GM21576 (cell line): Measurements from ENCODE around the gene ATXN3.

ENCODE experiments used
- ATAC-seq: cut with Tn5 transposase; IDR thresholded peaks from one replicate; pipeline ENCODE4 v1.9.1; 2021; ENCODE audit warnings: mild to moderate bottlenecking, moderate library complexity; ENCODE audit not compliant: unreplicated experiment

ATXN3 gene

GRCh38 chr14:92106143-92106926 lies at the start of gene ATXN3:
Gene ATXN3 (minus strand): TSS chr14:92106582. CDS start chr14:92106552, 30 bp downstream.
- ATAC-seq, result peak; percentile 86

DNA sequence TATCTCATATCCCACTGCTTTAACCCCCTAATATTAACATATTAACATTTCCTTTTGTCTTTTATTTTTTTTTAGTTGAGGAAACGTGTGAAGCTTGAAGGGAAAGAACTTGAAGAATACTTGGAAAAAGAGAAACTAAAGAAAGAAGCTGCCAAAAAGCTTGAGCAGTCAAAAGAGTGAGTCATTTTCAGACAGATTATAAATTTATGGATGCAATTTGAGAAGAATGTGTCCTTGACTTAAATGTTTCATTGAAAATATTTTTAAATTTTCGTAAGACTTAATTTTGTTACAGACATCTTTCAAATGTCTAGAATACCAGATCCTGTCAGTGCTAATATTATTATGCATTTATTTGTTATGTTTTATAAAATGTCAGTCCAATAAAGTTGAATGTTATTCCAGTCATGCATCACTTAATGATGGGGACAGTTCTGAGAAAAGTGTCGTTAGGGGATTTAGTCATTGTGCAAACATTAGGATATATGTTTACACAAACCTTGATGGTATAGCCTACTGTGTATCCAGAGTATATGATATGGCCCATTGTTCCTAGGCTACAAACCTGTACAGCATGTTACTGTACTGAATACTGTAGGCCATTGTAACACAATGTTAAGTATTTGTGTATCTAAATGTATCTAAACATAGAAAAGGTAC lies 48.0 kb upstream of the ATXN3 start:
- no peak for ATAC-seq

- no peak for ATAC-seq
Measured at GRCh38 chr14:92153581-92153980, 47.2 kb upstream of the ATXN3 start.

DNA sequence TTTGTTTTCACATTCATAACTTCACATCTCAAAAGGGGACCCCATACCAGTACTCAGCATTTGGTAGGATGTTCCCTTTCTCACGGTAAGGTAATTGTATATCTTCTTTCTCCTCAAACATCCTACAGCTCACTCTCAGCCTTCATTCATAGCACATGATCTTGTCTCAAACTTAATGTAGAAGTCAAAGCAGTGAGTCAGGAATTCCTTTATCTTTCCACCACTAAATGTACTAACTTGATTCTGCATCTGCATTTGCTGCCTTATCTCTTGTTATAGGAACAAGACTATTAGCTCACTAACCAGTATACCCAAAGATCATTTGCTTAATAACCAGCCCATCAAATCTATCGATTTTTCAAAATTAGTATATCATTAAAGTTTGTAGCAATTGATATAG lies 38.3 kb upstream of the ATXN3 start:
- ATAC-seq, result no peak

DNA sequence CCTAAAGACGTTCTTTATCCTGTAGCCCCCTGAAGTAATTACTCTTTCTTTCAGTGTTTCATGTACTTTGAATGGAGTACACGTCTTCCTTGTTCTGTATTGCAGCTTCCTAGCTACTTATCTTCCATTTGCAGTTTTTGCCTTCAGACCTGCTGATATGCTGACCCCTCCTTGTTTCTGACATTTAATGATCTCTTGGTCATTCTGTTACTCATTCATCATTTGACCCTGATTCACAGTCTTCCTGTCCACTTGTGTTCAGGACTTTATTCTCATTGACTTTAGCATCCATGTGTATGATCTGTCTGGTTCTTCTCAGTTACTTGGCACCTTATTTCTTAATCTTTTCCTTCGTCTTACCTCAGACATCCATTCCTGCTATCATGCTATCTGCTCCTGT lies 37.6 kb upstream of the ATXN3 start:
- no peak for ATAC-seq

- no peak for ATAC-seq
Measured at GRCh38 chr14:92143309-92143708, 36.9 kb upstream of the ATXN3 start.

GRCh38 chr14:92135269-92135668 lies 28.9 kb upstream of the ATXN3 start:
- no peak for ATAC-seq

- no peak for ATAC-seq
Measured at GRCh38 chr14:92134456-92134855, 28.1 kb upstream of the ATXN3 start.

DNA sequence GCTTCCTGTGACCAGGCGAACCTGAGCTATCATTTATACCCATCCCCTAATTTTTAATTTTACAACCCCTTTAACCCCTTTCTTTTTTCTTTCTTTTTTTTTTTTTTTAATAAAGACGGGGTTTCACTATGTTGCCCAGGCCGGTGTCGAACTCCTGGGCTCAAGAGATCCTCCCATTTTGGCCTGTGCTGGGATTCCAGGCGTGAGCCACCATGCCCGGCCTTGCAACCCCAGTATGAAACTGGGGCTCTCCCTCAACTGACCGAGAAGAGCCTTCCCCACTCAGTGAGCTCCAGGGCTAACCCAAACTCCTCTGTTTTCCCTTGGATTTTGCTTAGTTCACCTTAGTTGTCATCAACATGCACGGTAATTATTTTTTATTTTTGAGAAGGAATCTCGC lies 16.4 kb upstream of the ATXN3 start:
- no peak for ATAC-seq

DNA sequence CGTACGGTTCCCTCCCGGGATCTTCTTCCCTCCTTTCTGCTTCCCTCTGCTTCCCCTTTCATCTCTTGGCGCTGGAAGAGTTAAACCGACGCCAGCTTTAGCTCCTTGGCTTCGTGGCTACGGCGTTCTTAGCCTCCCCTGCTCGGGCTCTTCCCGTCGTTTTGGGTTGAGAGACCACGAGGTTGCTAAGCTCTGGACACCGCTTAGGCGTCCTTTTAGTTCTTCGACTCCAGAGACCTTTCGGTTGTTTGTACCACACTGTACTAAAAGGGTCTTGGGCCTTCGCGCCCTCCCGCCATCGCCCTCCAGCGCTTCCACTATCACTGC lies 15.9 kb upstream of the ATXN3 start:
- no peak for ATAC-seq

DNA sequence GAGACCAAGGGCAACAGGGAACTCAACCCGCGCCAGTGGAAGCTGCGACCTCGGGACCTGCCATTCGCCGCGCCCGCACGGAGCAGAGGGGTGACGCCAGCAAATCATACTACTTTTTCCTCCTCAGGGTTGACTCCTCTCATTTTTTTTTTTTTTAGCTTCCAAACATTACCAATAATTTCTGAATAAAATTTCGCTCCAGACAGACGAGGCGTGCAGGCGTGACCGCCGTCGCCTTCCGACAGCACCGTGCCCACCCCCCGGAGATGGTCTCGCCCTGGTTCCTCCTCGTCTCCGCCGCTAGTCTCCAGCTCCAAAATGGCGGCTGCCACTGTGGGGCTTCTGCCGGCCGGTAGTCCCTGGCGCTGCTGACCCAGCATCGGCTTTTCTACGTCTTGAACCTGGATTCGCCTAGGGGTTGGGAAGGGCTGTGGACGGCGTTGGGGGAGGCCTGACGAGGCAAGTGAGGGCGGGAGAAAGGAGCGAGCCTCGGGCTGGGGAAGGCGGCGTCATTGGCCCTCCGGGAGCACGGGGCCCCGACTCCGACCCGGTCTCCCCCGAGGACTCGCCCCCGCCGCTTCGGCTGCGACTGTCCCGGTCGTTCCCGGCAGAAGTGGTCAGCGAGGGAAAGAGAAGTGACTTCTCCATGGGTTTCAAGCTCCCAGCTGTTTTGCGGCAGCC lies 15.4 kb upstream of the ATXN3 start, which contains the start of the genes CPSF2 and NDUFB1:
Gene CPSF2 (plus strand): TSS at position 300 of the 681 bp plus-strand sequence. CDS start 9,016 bp downstream, outside the sequence.
Gene NDUFB1 (minus strand): TSS at position 37 of the 681 bp plus-strand sequence. CDS start 4,069 bp downstream, outside the sequence.
- peak; percentile 83 for ATAC-seq

DNA sequence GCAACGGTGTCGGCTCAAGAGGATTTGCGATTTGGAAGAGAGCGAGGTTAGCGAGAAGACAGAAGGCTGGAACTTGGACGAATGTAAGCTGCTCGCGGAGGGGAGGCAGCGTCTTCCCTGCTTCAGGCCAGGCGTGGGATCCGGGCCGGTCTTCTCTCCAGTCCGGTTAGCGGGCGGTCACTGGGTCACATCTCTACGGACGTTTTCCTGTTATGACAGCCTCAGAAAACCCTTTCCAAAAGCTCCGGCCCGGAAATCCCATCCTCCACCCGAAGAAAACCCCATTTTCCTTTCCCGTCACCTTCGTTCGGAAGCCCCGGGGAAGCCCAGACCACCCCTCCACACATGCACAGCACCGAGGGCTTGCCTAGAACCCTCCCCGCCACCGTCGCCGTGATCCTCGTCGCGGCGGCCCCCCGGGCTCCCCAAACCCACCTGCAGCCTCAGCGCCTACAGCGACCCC lies 14.9 kb upstream of the ATXN3 start:
- ATAC-seq, result peak; percentile 14

DNA sequence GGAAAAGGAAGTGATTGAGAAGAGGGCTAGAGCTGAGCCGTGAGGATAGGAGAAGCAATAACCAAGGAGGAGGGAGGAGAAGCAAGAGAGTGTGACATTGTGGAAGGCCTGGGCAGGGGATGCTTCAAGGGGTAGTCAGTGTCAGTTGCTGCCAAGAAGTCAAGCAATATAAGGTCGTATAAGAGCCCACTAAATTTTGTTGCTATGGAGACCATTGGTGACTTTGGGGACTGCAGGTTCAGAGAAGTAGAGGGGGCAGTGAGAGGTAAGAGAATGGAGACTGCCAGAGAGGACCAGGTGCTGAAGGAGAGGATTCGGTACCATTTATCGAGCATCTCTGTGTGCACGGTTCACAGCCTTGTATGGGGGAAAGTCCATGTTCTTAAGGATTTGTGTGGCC lies 3.1 kb upstream of the ATXN3 start:
- no peak for ATAC-seq

- ATAC-seq, result no peak
Measured at GRCh38 chr14:92108345-92109254, 2.2 kb upstream of the ATXN3 start.

- ATAC-seq, result peak; percentile 16
Measured at GRCh38 chr14:92105893-92106142, 564 bp downstream of the ATXN3 start.

DNA sequence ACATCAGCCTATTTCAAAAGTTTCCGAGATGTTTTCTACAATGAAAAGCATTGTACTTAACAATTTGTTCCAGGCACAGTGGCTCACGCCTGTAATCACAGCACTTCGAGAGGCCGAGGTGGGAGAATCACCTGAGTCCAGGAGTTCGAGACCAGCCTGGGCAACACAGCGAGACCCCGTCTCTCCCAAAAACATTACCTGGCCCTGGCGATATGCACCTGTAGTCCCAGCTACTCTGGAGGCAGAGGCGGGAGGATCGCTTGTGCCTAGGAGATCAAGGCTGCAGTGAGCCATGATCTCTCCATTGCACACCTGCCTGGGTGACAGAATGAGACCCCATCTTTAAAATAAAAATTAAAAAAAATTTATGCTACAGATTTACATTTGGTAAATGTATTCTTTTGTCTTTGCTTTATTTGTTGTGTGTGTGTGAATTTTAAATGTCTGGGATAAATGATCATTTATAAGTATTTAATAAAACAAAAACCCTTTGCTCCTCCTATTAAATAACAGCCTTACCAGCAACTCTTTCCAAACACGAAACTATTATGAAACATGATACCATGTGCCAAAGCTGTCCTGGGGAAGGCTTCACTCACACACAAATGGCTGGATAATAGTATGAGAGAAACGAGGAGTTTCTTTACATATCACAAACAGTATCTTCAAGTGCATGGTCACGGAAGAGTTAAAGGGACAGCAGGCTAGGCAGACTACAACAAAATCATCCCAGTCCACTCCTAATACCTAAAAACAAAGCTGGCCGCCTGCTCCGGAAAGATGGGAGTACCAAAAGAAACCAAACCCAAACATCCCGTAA lies 1.1 kb downstream of the ATXN3 start:
- no peak for ATAC-seq

GRCh38 chr14:92103363-92103989 lies 2.9 kb downstream of the ATXN3 start:
- no peak for ATAC-seq

DNA sequence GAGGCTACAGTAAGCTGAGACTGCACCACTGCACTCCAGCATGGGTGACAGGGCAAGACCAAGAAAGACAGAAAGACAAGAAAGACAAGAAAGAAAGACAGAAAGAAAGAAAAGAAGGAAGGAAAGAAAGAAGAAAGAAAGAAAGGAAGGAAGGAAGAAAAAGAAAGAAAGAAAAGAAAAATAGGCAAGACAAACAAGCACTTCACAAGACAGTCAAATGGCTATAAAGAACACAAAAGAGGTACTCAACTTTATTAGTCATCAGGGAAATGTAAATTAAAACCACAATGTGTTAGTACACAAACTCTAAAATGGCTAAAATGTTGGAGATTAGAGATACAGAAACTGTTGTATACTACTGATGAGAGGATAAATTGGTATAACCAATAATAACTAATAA lies 6.6 kb downstream of the ATXN3 start:
- no peak for ATAC-seq

GRCh38 chr14:92093320-92093719 lies 13.1 kb downstream of the ATXN3 start:
- ATAC-seq, result no peak

DNA sequence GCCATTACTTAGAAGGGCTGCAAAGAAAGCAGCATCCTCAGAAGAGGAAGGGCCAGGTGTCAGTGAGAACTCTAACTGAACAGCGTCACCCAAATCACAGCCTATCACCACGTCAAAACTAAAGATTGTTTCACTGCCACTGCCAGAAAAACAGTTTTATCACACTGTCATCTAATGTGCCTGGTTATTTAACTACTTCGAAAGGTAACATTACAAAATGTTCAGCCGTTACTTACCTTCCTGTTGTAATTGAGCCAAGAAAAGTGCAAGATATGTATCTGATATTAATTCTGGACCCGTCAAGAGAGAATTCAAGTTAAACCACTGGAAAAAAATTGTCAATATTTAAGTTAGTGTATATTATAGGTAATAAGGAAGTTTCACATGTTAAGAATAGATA lies 17.9 kb downstream of the ATXN3 start:
- no peak for ATAC-seq
